Thyroid gland (tissue), 4 donors: ENCODE measurements around the gene RNF141. TPM values are rescaled to one million over a fixed set of nuclear protein-coding genes. Genes with fewer than 3 reads are reported as not detected.

Experiments
- DNase-seq, 2 donors: peaks; one replicate each; pipeline ENCODE4 v3.0.0-alpha.2; 2019
- H3K27ac ChIP-seq, 3 donors: fragments of 200-600 bp; sonication (generic); 1 replicate in 2 of 3; 2 replicates in 1 of 3; pipeline ENCODE4 v1.5.1; 2016 to 2019; ENCODE audit warnings: mild to moderate bottlenecking in 1 of 3, moderate library complexity in 1 of 3
- H3K27me3 ChIP-seq: fragments of 200-600 bp; sonication (generic); one replicate; pipeline ENCODE4 v1.5.1; 2019
- H3K36me3 ChIP-seq, 2 donors: fragments of 200-600 bp; sonication (generic); one replicate each; pipeline ENCODE4 v1.5.1; 2016 to 2019
- H3K4me1 ChIP-seq, 2 donors: fragments of 200-600 bp; sonication (generic); one replicate each; pipeline ENCODE4 v1.5.1; 2017 to 2019
- H3K4me3 ChIP-seq, 3 donors: fragments of 200-600 bp; sonication (generic); replicated peaks in 1 of 3; 1 replicate in 2 of 3; 2 replicates in 1 of 3; pipeline ENCODE4 v1.5.1; 2016; ENCODE audit warnings: mild to moderate bottlenecking in 1 of 3
- H3K9me3 ChIP-seq: fragments of 200-600 bp; sonication (generic); one replicate; pipeline ENCODE4 v1.5.1; 2017
- CTCF ChIP-seq, 6 experiments: fragments of 200-600 bp in 3 of 6; fragments of 450-650 bp in 3 of 6; sonication (generic) in 3 of 6; IDR thresholded peaks; one replicate each; pipeline ENCODE4 v1.5.1; 2016 to 2019; ENCODE audit warnings: antibody characterized with exemption in 6 of 6, mild to moderate bottlenecking in 2 of 6, inconsistent platforms in 1 of 6, moderate library complexity in 1 of 6
- POLR2A ChIP-seq, 2 donors: fragments of 450-650 bp; IDR thresholded peaks; one replicate each; pipeline ENCODE4 v1.6.1; 2017; ENCODE audit warnings: antibody characterized with exemption in 2 of 2, mild to moderate bottlenecking in 2 of 2, moderate library complexity in 1 of 2
- WGBS, 2 donors: methylation state at CpG; one replicate each; pipeline ENCODE4 v1.1.5; 2017; 5-methylcytosine and 5-hydroxymethylcytosine counted together
- intact Hi-C: fragments of 100-400 bp; cut with DNase I; formaldehyde crosslinking; loops from one replicate; pipeline ENCODE4 v1.15.1; 2023
- total RNA-seq, 4 donors: library from RNA; depleted of rRNA; stranded (reverse); fragments of >200 nt; gene quantifications; one replicate each; pipeline ENCODE4 v1.2.3, GENCODE V29; 2016

The RNF141 gene
- total RNA-seq: 10 to 100 TPM; 32.4 to 45.3 (median 40.7) TPM

GRCh38 chr11:10540915-10541560 is at the start of gene RNF141:
Gene RNF141, minus strand, starts transcription at chr11:10541187. Its CDS starts 7,029 bp downstream, at chr11:10534158.
- Histone ChIP-seq H3K9me3 (no peaks in the 10 kb centered on the region), H3K4me1 (peaks cover 6 to 7% of the 10 kb centered on the region in 2 donors), H3K27me3 (no peaks in the 10 kb centered on the region), H3K27ac (peak within 1 kb of the TSS; percentile 76 to 82 (median 81)), H3K4me3 (peak within 1 kb of the TSS; percentile 37 to 82 (median 77)), H3K36me3 (no peaks in the 10 kb centered on the region)
- 0 to 5% methylated on average over 12 to 15 of the region's 54 CpGs for WGBS, 2 donors
- DNase-seq: peak; percentile 97
- intact Hi-C loops: no loop called here
- TF ChIP-seq POLR2A (IDR thresholded peaks at IDR 0.05): peak; percentile 67 to 93
- peak; percentile 36 to 92 (median 74) for TF ChIP-seq CTCF (IDR thresholded peaks at IDR 0.05)

GRCh38 chr11:10590218-10590915 is 49.4 kb upstream of the RNF141 start:
- intact Hi-C loops: no loop called here
- Histone ChIP-seq H3K9me3 (no peaks in the 10 kb centered on the region), H3K4me3 (no peak overlapping the region), H3K27me3 (no peaks in the 10 kb centered on the region), H3K36me3 (no peaks in the 10 kb centered on the region), H3K27ac (no peak overlapping the region), H3K4me1 (no peaks in the 10 kb centered on the region)
- DNase-seq: no peak
- WGBS, 2 donors: 76 to 85% methylated on average over 2 of the region's 2 CpGs
- TF ChIP-seq CTCF (IDR thresholded peaks at IDR 0.05) (no peak), POLR2A (IDR thresholded peaks at IDR 0.05) (no peak)

GRCh38 chr11:10588904-10589303 is 47.9 kb upstream of the RNF141 start:
- H3K27me3 ChIP-seq: no peaks in the 10 kb centered on the region
- DNase-seq: no peak
- no peaks in the 10 kb centered on the region for H3K9me3 ChIP-seq
- no peaks in the 10 kb centered on the region for H3K36me3 ChIP-seq
- WGBS, 2 donors: 82 to 83% methylated on average over 2 of the region's 2 CpGs
- H3K4me1 ChIP-seq: no peaks in the 10 kb centered on the region
- no peak overlapping the region for H3K4me3 ChIP-seq
- intact Hi-C loops: no loop called here
- H3K27ac ChIP-seq: no peak overlapping the region
- TF ChIP-seq CTCF (IDR thresholded peaks at IDR 0.05): no peak
- no peak for TF ChIP-seq POLR2A (IDR thresholded peaks at IDR 0.05)

- H3K27ac ChIP-seq: no peak overlapping the region
- H3K36me3 ChIP-seq: no peaks in the 10 kb centered on the region
- intact Hi-C loops: no loop called here
- no peak overlapping the region for H3K4me3 ChIP-seq
- no peaks in the 10 kb centered on the region for H3K4me1 ChIP-seq
- no peaks in the 10 kb centered on the region for H3K9me3 ChIP-seq
- no peaks in the 10 kb centered on the region for H3K27me3 ChIP-seq
- TF ChIP-seq POLR2A (IDR thresholded peaks at IDR 0.05): no peak
- no peak for TF ChIP-seq CTCF (IDR thresholded peaks at IDR 0.05)
- no peak for DNase-seq
- WGBS, 2 donors: 82 to 86% methylated on average over 3 of the region's 3 CpGs
Observed at GRCh38 chr11:10587995-10588394, 47.0 kb upstream of the RNF141 start.

DNA sequence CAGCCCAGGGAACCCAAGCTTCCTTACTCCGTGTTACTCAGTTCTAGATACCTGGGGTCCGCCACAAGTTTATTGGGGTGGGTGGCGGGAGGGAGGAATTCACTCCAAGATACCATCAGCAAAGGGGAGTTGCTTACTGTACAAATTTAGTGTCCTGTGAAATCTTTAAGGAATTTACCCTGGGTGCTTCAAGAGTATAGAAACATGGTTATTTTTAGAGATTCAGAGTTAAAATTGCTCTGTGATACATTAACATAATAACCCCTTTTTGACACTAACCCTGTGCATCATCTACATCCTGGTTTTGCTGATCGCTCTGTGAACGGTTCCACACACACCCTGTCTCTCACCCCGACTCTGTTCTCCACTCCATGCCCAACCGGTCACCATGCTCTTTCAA is 46.4 kb upstream of the RNF141 start:
- no peak for DNase-seq
- Histone ChIP-seq H3K9me3 (no peaks in the 10 kb centered on the region), H3K4me3 (no peak overlapping the region), H3K27ac (peak overlapping the region in 1 of 3 donors; percentile 11), H3K36me3 (no peaks in the 10 kb centered on the region), H3K4me1 (no peaks in the 10 kb centered on the region), H3K27me3 (no peaks in the 10 kb centered on the region)
- intact Hi-C loops: no loop called here
- no peak for TF ChIP-seq POLR2A (IDR thresholded peaks at IDR 0.05)
- 91 to 93% methylated on average over 7 of the region's 7 CpGs for WGBS, 2 donors
